Colonic mucosa (tissue), 4 donors: ENCODE results near the gene RFPL1. TPM values are rescaled to one million over a fixed set of nuclear protein-coding genes. Genes with fewer than 3 reads are reported as not detected.

Experiments used
- DNase-seq: peaks from one replicate; pipeline ENCODE4 v3.0.0-alpha.2; 2020
- H3K27ac ChIP-seq: fragments of 200-600 bp; one replicate; pipeline ENCODE4 v1.8.0; 2021
- H3K27me3 ChIP-seq: fragments of 200-600 bp; one replicate; pipeline ENCODE4 v1.8.0; 2021
- H3K36me3 ChIP-seq: fragments of 200-600 bp; one replicate; pipeline ENCODE4 v1.8.0; 2021
- H3K4me1 ChIP-seq: fragments of 200-600 bp; one replicate; pipeline ENCODE4 v1.8.0; 2021; ENCODE audit warnings: mild to moderate bottlenecking
- H3K4me3 ChIP-seq: fragments of 200-600 bp; one replicate; pipeline ENCODE4 v1.8.0; 2021
- H3K9ac ChIP-seq, 2 donors: one replicate each; pipeline ENCODE4 v1.7.0; 2013; ENCODE audit warnings: control low read depth in 2 of 2, low read depth in 2 of 2, low read length in 2 of 2
- H3K9me3 ChIP-seq: fragments of 200-600 bp; one replicate; pipeline ENCODE4 v1.8.0; 2021
- intact Hi-C: fragments of 100-400 bp; cut with DNase I; formaldehyde crosslinking; loops from one replicate; pipeline ENCODE4 v1.14.1; 2022
- total RNA-seq, 2 donors: library from RNA; stranded (reverse); fragmentation: NEBNext Ultra II Directional in 1 of 2; extraction: Animal tissue kit (Norgen Biotek cat#: 25700) in 1 of 2; gene quantifications; one replicate each; pipeline ENCODE4 v1.2.1, GENCODE V29; 2021
- TF ChIP-seq, protein P1 (sequence below): fragments of 200-600 bp; IDR thresholded peaks from one replicate; pipeline ENCODE4 v1.8.0; 2022; ENCODE audit warnings: antibody characterized with exemption, mild to moderate bottlenecking
- donor health status: healthy.
- donor health status: DM: no; HTN: no; CAD: no.
- donor health status: DM: no; HTN: no; CAD: no.

The RFPL1 gene
- total RNA-seq, 2 donors from 2014 or later, result not detected

DNA sequence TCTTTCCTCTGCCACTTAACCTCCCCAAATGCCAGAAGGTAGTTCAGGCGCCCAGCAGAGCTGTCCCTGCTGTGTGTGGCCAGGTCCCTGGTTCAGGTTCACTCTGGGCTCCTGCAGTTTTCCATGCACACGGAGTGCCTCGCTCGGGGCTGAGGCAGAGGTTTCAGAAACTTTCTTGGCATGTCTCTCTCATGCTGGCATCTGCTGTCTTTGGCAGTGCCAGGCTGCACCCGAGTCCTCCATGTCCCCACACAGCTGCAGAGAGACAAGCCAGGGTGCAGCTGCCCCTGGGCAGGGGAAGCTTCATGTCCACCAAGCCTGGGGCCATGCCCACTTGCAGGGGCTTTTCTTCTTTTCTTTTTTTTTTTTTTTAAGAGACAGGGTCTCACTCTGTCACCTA, 34.6 kb downstream of the RFPL1 start:
- no peaks in the 10 kb centered on the region for H3K27me3 ChIP-seq
- intact Hi-C loops, result no loop called here
- no peak overlapping the region for H3K27ac ChIP-seq
- no peaks in the 10 kb centered on the region for H3K9me3 ChIP-seq
- TF ChIP-seq, protein P1, sequence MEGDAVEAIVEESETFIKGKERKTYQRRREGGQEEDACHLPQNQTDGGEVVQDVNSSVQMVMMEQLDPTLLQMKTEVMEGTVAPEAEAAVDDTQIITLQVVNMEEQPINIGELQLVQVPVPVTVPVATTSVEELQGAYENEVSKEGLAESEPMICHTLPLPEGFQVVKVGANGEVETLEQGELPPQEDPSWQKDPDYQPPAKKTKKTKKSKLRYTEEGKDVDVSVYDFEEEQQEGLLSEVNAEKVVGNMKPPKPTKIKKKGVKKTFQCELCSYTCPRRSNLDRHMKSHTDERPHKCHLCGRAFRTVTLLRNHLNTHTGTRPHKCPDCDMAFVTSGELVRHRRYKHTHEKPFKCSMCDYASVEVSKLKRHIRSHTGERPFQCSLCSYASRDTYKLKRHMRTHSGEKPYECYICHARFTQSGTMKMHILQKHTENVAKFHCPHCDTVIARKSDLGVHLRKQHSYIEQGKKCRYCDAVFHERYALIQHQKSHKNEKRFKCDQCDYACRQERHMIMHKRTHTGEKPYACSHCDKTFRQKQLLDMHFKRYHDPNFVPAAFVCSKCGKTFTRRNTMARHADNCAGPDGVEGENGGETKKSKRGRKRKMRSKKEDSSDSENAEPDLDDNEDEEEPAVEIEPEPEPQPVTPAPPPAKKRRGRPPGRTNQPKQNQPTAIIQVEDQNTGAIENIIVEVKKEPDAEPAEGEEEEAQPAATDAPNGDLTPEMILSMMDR, result no peak
- no peak overlapping the region for H3K9ac ChIP-seq
- H3K4me1 ChIP-seq, result no peaks in the 10 kb centered on the region
- no peak for DNase-seq
- no peaks in the 10 kb centered on the region for H3K36me3 ChIP-seq
- no peak overlapping the region for H3K4me3 ChIP-seq

DNA sequence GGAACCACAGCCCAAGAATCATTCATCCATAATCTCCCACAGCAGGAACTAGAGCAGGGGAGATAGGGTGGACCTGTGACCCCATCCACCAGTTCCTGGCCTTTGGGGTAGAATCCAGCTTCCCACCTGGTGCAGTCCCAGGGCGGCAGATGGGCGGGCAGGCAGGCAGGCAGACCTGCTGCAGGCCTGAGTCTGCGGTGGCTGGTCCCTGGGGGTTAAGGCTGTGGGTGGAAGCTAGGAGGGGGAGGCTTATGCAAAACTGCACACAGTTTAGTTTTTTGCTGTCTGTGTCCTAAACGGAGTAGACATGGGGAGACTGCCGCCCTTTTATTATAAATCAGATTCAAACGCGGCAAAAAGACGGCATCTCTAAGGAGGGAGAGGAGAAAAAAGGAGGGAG, 37.2 kb downstream of the RFPL1 start:
- intact Hi-C loops, result no loop called here
- no peak overlapping the region for H3K4me3 ChIP-seq

DNA sequence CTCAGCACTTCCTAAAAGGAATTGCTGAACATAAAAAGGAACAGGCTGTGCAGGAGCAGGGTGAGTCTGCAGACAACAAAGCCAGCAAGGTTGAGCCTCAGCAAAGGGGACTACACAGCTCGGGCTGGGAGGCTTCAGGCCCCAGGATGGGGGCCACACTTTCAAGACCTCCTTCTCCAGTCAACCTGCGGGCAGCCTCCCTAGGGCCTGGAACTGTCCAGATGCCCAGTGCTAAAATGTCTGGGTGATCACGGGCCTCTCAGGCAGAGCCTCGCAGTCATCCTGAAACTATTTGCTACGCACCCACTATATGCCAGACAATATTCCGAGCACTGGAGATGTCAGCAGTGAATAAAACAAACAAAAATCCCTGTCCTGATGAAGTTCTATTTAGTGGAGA, 37.7 kb downstream of the RFPL1 start:
- Histone ChIP-seq H3K27ac (no peak overlapping the region), H3K27me3 (peaks cover 22% of the 10 kb centered on the region), H3K4me1 (no peaks in the 10 kb centered on the region), H3K9ac (no peak overlapping the region), H3K9me3 (no peaks in the 10 kb centered on the region), H3K36me3 (no peaks in the 10 kb centered on the region), H3K4me3 (no peak overlapping the region)
- TF ChIP-seq, protein P1, result no peak
- DNase-seq, result no peak
- intact Hi-C loops, result no loop called here

More for the DNA sequence above, 37.2 kb downstream of the RFPL1 start:
- Histone ChIP-seq H3K36me3 (no peaks in the 10 kb centered on the region), H3K9ac (no peak overlapping the region), H3K9me3 (no peaks in the 10 kb centered on the region), H3K27me3 (peaks cover 17% of the 10 kb centered on the region), H3K4me1 (no peaks in the 10 kb centered on the region), H3K27ac (no peak overlapping the region)
- DNase-seq, result no peak
- TF ChIP-seq, protein P1, result no peak

DNA sequence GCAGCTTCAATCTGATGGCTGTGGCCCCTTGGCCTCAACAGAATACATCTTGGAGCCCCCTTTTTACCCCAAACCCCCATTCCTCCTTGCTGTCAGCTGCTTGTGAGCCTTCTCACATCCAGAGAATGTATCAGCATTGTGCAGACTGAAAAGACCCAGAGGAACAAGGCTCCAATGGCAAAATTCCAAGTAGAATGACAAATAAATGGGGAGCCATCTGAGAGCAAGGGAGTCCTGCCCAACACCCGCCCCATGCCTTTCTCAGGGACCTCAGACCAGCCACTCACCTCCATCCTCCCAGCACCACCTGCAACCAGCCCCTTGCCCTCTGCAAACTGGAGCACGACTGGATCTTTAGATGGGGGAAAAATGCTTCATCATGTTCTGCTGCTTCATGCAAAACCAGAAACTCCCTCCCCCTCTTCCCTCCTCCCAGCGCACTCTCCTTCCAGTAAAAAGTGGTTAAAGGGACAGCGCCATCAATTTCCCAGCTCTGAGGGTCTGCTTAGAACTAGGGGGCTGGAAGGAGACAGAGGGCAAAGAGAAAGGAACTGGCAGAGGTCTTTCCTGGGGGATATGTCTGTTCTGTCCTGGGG, 39.4 kb downstream of the RFPL1 start:
- peaks cover 22% of the 10 kb centered on the region for H3K27me3 ChIP-seq

DNA sequence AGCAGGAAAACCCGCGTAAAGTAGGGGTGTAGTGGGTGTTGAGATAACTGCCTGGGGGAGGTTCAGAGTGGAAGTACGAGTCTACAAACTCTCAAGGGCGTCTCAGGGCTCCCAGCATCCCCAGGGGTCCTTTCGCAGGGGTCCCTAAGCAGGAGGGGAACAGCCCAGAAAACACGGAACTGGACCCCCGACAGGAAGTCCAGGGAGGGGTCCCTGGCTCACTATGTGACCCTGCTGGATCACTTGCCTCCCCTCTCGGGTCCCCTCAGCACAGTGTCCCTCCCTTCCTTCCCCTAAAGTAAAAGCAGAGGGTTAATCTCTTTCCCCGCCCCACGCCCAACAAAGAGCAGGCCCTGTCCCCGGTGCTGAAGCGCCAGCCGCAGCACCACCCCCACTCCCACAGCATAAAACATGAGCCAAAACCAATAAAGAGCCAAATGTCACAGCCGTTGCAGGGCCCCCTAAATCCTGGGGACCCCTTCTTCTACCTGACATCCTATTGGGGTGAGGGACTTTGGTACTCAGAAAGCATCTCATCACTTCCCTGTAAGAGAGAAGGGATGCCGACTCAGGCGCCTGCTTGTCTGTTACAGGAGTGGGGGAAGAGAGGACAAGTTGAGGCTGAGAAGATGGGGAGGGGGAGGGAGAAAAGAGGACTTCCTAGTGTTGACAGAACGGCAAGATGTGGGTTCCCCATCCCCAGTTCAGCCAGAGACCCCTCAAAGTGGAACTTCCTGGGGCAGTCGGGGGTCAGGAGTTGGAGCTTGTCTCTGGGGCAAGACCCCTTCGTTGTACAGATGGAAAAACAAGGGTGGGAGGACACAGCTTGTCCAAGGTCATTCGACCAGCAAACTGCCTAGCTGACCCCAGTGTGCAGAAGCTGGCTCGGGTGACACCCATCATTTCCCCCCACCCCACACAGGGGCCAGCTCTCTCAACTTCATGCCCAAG, 40.2 kb downstream of the RFPL1 start:
- Histone ChIP-seq H3K9ac (no peak overlapping the region), H3K4me3 (no peak overlapping the region), H3K27me3 (peaks cover 22% of the 10 kb centered on the region), H3K27ac (no peak overlapping the region), H3K36me3 (no peaks in the 10 kb centered on the region), H3K4me1 (no peaks in the 10 kb centered on the region), H3K9me3 (no peaks in the 10 kb centered on the region)
- no peak for DNase-seq
- intact Hi-C loops, result no loop called here
- TF ChIP-seq, protein P1, result no peak

More for the DNA sequence above, 39.4 kb downstream of the RFPL1 start:
- H3K4me1 ChIP-seq, result no peaks in the 10 kb centered on the region
- no peak overlapping the region for H3K4me3 ChIP-seq
- TF ChIP-seq, protein P1, result no peak
- no peak overlapping the region for H3K27ac ChIP-seq
- H3K9me3 ChIP-seq, result no peaks in the 10 kb centered on the region
- no peaks in the 10 kb centered on the region for H3K36me3 ChIP-seq
- H3K9ac ChIP-seq, result no peak overlapping the region
- DNase-seq, result no peak
- intact Hi-C loops, result no loop called here
